GM12878 (cell line): ENCODE data around the gene TMEM9B. TPM values are rescaled to one million over a fixed set of nuclear protein-coding genes. Genes with fewer than 3 reads are reported as not detected.

Source experiments
- ATAC-seq: fragments of 200-7000 bp; cut with Tn5 transposase; 3 replicates; pipeline ENCODE4 v1.9.1; 2020; ENCODE audit warnings: mild to moderate bottlenecking, moderate library complexity
- BruUV-seq: library from RNA; stranded (reverse); fragments of 400-500 nt; replicated peaks from 2 replicates; lab custom pipeline; 2021; lab: Mats Ljungman, UMichigan
- CTCF ChIA-PET: fragments of 300-600 bp; sonication (Branson Sonifier 250); formaldehyde crosslinking; extraction: SDS; loops from one replicate; lab custom pipeline; 2021; ENCODE audit warnings: inconsistent platforms; lab: Yijun Ruan, JAX
- POLR2A ChIA-PET: fragments of 350-600 bp; formaldehyde crosslinking; extraction: SDS; loops from one replicate; lab custom pipeline; 2021; ENCODE audit warnings: inconsistent platforms; lab: Charles Lee
- RAD21 ChIA-PET: fragments of 300-600 bp; sonication (Branson Sonifier 250); formaldehyde crosslinking; loops from one replicate; lab custom pipeline; 2023; ENCODE audit warnings: antibody characterized with exemption; ENCODE audit not compliant: unreplicated experiment; lab: Charles Lee
- SMC1A ChIA-PET: fragments of 300-600 bp; sonication (Branson Sonifier 250); formaldehyde crosslinking; loops from one replicate; lab custom pipeline; 2023; ENCODE audit not compliant: unreplicated experiment, uncharacterized antibody; lab: Charles Lee
- DNase-seq: peaks from one replicate; pipeline ENCODE4 v3.0.0-alpha.2; 2011; ENCODE audit warnings: low read depth, low spot score
- FAIRE-seq: peaks from 3 replicates; lab custom pipeline; 2011; peaks lifted over from hg19 to GRCh38; lab: Jason Lieb, UNC
- H2AFZ ChIP-seq: 2 replicates; pipeline ENCODE4 v1.6.0; 2011; ENCODE audit warnings: low read depth, low read length, control low read depth; ENCODE audit not compliant: control insufficient read depth
- H3K27ac ChIP-seq: 2 replicates; pipeline ENCODE4 v1.5.1; 2011; ENCODE audit warnings: control low read depth; ENCODE audit not compliant: control insufficient read depth, insufficient read depth
- H3K27me3 ChIP-seq, 2 experiments: replicated peaks in 1 of 2; 2 replicates each; pipeline versions ENCODE4 v1.6.0 to v1.6.1; 2011; ENCODE audit warnings: low read length in 1 of 2; ENCODE audit not compliant: control insufficient read depth in 2 of 2, insufficient read depth in 2 of 2
- H3K36me3 ChIP-seq, 2 experiments: 2 replicates each; pipeline ENCODE4 v1.5.1; 2011; ENCODE audit warnings: low read length in 1 of 2; ENCODE audit not compliant: control insufficient read depth in 2 of 2, insufficient read depth in 2 of 2
- H3K4me1 ChIP-seq: 2 replicates; pipeline ENCODE4 v1.6.1; 2011; ENCODE audit warnings: mild to moderate bottlenecking, low read length, moderate library complexity, mixed read lengths; ENCODE audit not compliant: control insufficient read depth, insufficient read depth
- H3K4me2 ChIP-seq: 2 replicates; pipeline ENCODE4 v1.6.0; 2011; ENCODE audit warnings: control low read depth; ENCODE audit not compliant: control insufficient read depth, insufficient read depth
- H3K4me3 ChIP-seq: fragments of 200-600 bp; sonication (generic); 2 replicates; pipeline ENCODE4 v1.5.1; 2016
- H3K79me2 ChIP-seq: 2 replicates; pipeline ENCODE4 v1.6.0; 2011; ENCODE audit warnings: low read length; ENCODE audit not compliant: control insufficient read depth, insufficient read depth
- H3K9ac ChIP-seq: 2 replicates; pipeline ENCODE4 v1.8.0; 2011; ENCODE audit warnings: low read length, control low read depth, mixed read lengths; ENCODE audit not compliant: control insufficient read depth, insufficient read depth
- H3K9me3 ChIP-seq: replicated peaks from 3 replicates; pipeline ENCODE4 v1.5.1; 2011; ENCODE audit warnings: mild to moderate bottlenecking, low read length; ENCODE audit not compliant: control insufficient read depth, insufficient read depth
- H4K20me1 ChIP-seq: 2 replicates; pipeline ENCODE4 v1.6.0; 2011; ENCODE audit not compliant: control insufficient read depth, insufficient read depth
- CHD4 ChIP-seq: fragments of 200-600 bp; sonication (generic); IDR thresholded peaks from 2 replicates; pipeline ENCODE4 v1.6.1; 2016; ENCODE audit warnings: mild to moderate bottlenecking
- LARP7 ChIP-seq: fragments of 450-650 bp; IDR thresholded peaks from 2 replicates; pipeline ENCODE4 v1.6.1; 2017; ENCODE audit warnings: mild to moderate bottlenecking
- MXI1 ChIP-seq: fragments of 150-350 bp; IDR thresholded peaks from 2 replicates; pipeline ENCODE4 v1.6.1; 2011; ENCODE audit warnings: low read depth, mild to moderate bottlenecking, inconsistent platforms, low read length, improper control_type of control experiment
- SPI1 ChIP-seq: IDR thresholded peaks from 2 replicates; pipeline ENCODE4 v1.6.1; 2011; ENCODE audit warnings: low read depth, mild to moderate bottlenecking, low read length, moderate library complexity, borderline replicate concordance; ENCODE audit not compliant: insufficient read depth
- STAT1 ChIP-seq: fragments of 450-650 bp; conservative IDR thresholded peaks from 2 replicates; pipeline ENCODE4 v1.6.1; 2014; ENCODE audit warnings: antibody characterized with exemption, mild to moderate bottlenecking
- SUZ12 ChIP-seq: fragments of 200-600 bp; sonication (generic); IDR thresholded peaks from one replicate; pipeline ENCODE4 v1.6.1; 2018; ENCODE audit warnings: antibody characterized with exemption, mild to moderate bottlenecking; ENCODE audit not compliant: unreplicated experiment
- TCF3 ChIP-seq: IDR thresholded peaks from 2 replicates; pipeline ENCODE4 v1.6.1; 2012; ENCODE audit warnings: low read depth, mild to moderate bottlenecking, low read length, borderline replicate concordance; ENCODE audit not compliant: insufficient read depth
- ZNF24 ChIP-seq: fragments of 450-650 bp; IDR thresholded peaks from 2 replicates; pipeline ENCODE4 v1.6.1; 2017; ENCODE audit warnings: antibody characterized with exemption, mild to moderate bottlenecking
- ZNF592 ChIP-seq: fragments of 450-650 bp; IDR thresholded peaks from 2 replicates; pipeline ENCODE4 v1.6.1; 2017; ENCODE audit warnings: mild to moderate bottlenecking, moderate library complexity
- WGBS: methylation state at CpG from one replicate; pipeline ENCODE4 v1.1.6; 2016; ENCODE audit warnings: low lambda C conversion rate; ENCODE audit not compliant: insufficient replicate concordance, insufficient coverage; ENCODE audit errors: missing lambda C conversion rate; 5-methylcytosine and 5-hydroxymethylcytosine counted together
- in situ Hi-C: fragments of 300-500 bp; cut with MboI; formaldehyde crosslinking; loops from 9 replicates; pipeline ENCODE4 v1.14.3; 2018; ENCODE audit warnings: mixed read lengths
- intact Hi-C: fragments of 100-400 bp; cut with micrococcal nuclease; formaldehyde crosslinking; loops from one replicate; pipeline ENCODE4 v1.14.2; 2022; ENCODE audit not compliant: unreplicated experiment
- polyA plus RNA-seq, 11 experiments: library from polyadenylated mRNA; depleted of rRNA in 4 of 11; unstranded in 6 of 11; stranded (reverse) in 5 of 11; fragments of >200 nt; fragmentation: Nextera tagmentation in 4 of 11; fragmentation: Illumina TruSeq in 1 of 11; extraction: Ambion mirVana in 4 of 11; extraction: Trizol in 1 of 11; gene quantifications; 1 replicate in 1 of 11; 2 replicates in 10 of 11; pipeline versions ENCODE4 v1.2.1 to v1.2.3, GENCODE V29; 2011 to 2016; ENCODE audit warnings: inconsistent platforms in 2 of 11, missing spikeins in 2 of 11, low read depth in 1 of 11
- total RNA-seq, 4 experiments: library from RNA; depleted of rRNA in 3 of 4; stranded (reverse); fragments of >200 nt in 3 of 4; fragmentation: Illumina TruSeq in 1 of 4; extraction: Trizol in 1 of 4; gene quantifications; 2 replicates each; pipeline versions ENCODE4 v1.2.1 to v1.2.3, GENCODE V29; 2013 to 2021
- TF ChIP-seq, protein P1 (sequence below): fragments of 450-650 bp; IDR thresholded peaks from 2 replicates; pipeline ENCODE4 v1.6.1; 2016; ENCODE audit warnings: mild to moderate bottlenecking

Gene TMEM9B
- total and polyA plus RNA-seq, 10 of the 15 experiments (the other 5 are each of a cell fraction or from before 2014, with no cell fraction given), result 11.5 to 54.0 (median 30.0) TPM

DNA sequence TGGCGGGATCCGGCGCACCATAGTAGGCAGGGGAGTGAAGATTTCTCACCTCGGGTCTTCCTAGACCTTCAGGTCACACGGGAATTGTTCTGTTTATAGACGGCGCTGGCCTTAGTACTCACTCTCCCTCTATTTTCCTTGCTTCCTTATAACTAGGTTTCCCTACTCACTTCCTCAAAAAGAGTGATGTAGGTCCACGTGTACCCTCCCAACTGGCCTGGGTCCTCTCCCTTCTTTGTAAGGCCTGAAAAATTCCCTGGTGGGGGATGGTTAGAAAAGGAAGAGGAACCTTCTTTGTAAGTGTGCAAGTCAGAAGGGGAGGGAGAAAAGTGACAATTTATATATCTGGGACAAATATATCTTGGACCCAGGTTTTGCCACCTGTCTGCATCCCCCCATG, 2.9 kb upstream of the TMEM9B start:
- H3K9me3 ChIP-seq, result no peaks in the 10 kb centered on the region
- FAIRE-seq (no peak), ATAC-seq (no peak), DNase-seq (no peak)
- no peak overlapping the region for H2AFZ ChIP-seq
- CTCF ChIA-PET, result no interaction called here
- TF ChIP-seq SUZ12 (no peak), SPI1 (0 out of 2 replicates have a peak, but pooled peaks have one; percentile 42)
- no peak overlapping the region for H3K4me2 ChIP-seq
- BruUV-seq, result no TSS peak
- in situ Hi-C loops, result no loop called here
- intact Hi-C loops, result no loop called here
- no peak overlapping the region for H3K27ac ChIP-seq
- no peaks in the 10 kb centered on the region for H3K27me3 ChIP-seq
- peaks cover 5% of the 10 kb centered on the region for H3K4me1 ChIP-seq
- 55% methylated on average over 8 of the region's 8 CpGs for WGBS
- POLR2A ChIA-PET, result interaction anchor here (0.6 kb wide), 1 partner anchor 533 kb away, joined by 3 read pairs; no protein-coding TSS in a partner anchor
- H4K20me1 ChIP-seq, result no peaks in the 10 kb centered on the region
- no peak overlapping the region for H3K4me3 ChIP-seq
- RAD21 ChIA-PET, result no interaction called here
- H3K9ac ChIP-seq, result no peak overlapping the region
- SMC1A ChIA-PET, result no interaction called here
- peaks cover 20% of the 10 kb centered on the region for H3K79me2 ChIP-seq
- no peaks in the 10 kb centered on the region for H3K36me3 ChIP-seq

DNA sequence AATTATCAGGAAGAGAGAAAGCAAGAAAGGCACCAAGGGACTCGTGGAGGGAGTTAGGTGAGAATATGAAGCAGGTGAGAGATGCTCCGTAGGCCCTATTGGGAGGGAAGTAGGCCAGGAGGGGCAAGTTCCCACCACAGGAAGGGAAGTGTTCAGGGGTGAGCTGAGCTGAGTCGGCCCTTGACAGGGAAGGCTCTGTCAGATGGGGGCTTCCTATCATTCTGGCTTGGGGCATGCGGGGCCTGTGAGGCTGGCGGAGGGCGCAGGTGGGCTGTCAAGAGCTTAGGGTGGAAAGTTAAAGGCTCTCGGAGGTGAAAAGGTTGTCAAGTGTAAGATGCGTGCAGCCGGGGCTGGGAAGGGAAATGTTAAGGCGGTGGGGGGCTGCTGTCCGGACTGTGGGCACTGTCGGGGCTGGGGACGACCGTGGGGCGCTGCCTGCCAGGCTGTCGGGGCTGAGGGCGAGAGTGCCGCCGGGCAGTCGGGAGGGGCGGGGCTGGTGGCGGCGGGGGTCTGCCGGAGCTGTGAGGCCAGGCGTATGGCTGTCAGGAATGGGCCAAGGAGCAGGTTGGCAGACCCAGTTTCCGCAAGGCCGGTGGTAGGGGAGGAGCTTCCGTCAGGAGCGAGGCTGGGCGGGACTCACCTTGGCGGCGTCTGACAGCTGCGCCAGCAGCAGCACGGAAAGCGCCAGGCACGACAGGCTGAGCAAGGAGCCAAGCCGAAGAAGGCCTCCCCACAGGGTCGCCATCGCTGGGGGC, 496 bp downstream of the TMEM9B start:
- FAIRE-seq (peak; percentile 94), ATAC-seq (peak; percentile 81), DNase-seq (peak; percentile 37)
- ChIA-PET POLR2A (interaction anchor here (0.7 to 1.6 kb wide), 7 partner anchors 52 to 350 kb away, joined by 3 to 10 read pairs (median 3); partner anchors contain the start of genes RPL27A and TRIM66), CTCF (interaction anchor here (0.6 to 2.6 kb wide), 9 partner anchors 10 to 397 kb away, joined by 4 to 26 read pairs (median 5); no protein-coding TSS in a partner anchor), RAD21 (interaction anchor here (0.9 to 2.6 kb wide), 13 partner anchors 15 to 762 kb away, joined by 3 to 9 read pairs (median 5); partner anchors contain the start of genes STK33 and ZNF143), SMC1A (interaction anchor here (0.7 to 1.5 kb wide), 6 partner anchors 22 to 543 kb away, joined by 3 to 4 read pairs (median 4); no protein-coding TSS in a partner anchor)
- Histone ChIP-seq H3K27ac (peak overlapping the region; percentile 92), H3K4me2 (peak overlapping the region; percentile 91), H3K79me2 (peaks cover 34% of the 10 kb centered on the region), H3K4me3 (peak overlapping the region; percentile 83), H3K4me1 (peaks cover 10% of the 10 kb centered on the region), H3K27me3 (no peaks in the 10 kb centered on the region), H2AFZ (peak overlapping the region; percentile 94), H3K9me3 (no peaks in the 10 kb centered on the region), H3K9ac (peak overlapping the region; percentile 94), H4K20me1 (no peaks in the 10 kb centered on the region), H3K36me3 (no peaks in the 10 kb centered on the region)
- intact Hi-C loops, result loop anchor here (5.0 kb wide), 3 partner anchors 99 to 396 kb away; a partner anchor contains a TSS
- WGBS, result 1% methylated on average over 33 of the region's 39 CpGs
- no TSS peak for BruUV-seq
- in situ Hi-C loops, result no loop called here
- TF ChIP-seq ZNF592 (no peak), TCF3 (0 out of 2 replicates have a peak, but pooled peaks have one; percentile 69), CHD4 (no peak), MXI1 (peak; percentile 57; the same call in 1 of the 2 replicates), LARP7 (no peak; the same call in 1 of the 2 replicates), STAT1 (no peak), ZNF24 (no peak)
- TF ChIP-seq, protein P1, sequence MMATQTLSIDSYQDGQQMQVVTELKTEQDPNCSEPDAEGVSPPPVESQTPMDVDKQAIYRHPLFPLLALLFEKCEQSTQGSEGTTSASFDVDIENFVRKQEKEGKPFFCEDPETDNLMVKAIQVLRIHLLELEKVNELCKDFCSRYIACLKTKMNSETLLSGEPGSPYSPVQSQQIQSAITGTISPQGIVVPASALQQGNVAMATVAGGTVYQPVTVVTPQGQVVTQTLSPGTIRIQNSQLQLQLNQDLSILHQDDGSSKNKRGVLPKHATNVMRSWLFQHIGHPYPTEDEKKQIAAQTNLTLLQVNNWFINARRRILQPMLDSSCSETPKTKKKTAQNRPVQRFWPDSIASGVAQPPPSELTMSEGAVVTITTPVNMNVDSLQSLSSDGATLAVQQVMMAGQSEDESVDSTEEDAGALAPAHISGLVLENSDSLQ, result 0 out of 2 replicates have a peak, but pooled peaks have one; percentile 34
